Transverse colon (tissue), 4 donors: ENCODE data around the gene CCDC51.

Experiments
- POLR2AphosphoS5 ChIP-seq, 3 donors: sonication (generic); formaldehyde crosslinking; IDR thresholded peaks; one replicate each; pipeline ENCODE4 v1.6.1; 2016; ENCODE audit warnings: antibody characterized with exemption in 3 of 3
- TF ChIP-seq, protein P1 (sequence below), 5 experiments: fragments of 200-600 bp in 3 of 5; fragments of 450-650 bp in 2 of 5; sonication (generic) in 3 of 5; IDR thresholded peaks; 1 replicate in 2 of 5; 2 replicates in 3 of 5; pipeline ENCODE4 v1.5.1; 2016 to 2017; ENCODE audit warnings: antibody characterized with exemption in 5 of 5, inconsistent platforms in 3 of 5, mild to moderate bottlenecking in 2 of 5, moderate library complexity in 1 of 5

DNA sequence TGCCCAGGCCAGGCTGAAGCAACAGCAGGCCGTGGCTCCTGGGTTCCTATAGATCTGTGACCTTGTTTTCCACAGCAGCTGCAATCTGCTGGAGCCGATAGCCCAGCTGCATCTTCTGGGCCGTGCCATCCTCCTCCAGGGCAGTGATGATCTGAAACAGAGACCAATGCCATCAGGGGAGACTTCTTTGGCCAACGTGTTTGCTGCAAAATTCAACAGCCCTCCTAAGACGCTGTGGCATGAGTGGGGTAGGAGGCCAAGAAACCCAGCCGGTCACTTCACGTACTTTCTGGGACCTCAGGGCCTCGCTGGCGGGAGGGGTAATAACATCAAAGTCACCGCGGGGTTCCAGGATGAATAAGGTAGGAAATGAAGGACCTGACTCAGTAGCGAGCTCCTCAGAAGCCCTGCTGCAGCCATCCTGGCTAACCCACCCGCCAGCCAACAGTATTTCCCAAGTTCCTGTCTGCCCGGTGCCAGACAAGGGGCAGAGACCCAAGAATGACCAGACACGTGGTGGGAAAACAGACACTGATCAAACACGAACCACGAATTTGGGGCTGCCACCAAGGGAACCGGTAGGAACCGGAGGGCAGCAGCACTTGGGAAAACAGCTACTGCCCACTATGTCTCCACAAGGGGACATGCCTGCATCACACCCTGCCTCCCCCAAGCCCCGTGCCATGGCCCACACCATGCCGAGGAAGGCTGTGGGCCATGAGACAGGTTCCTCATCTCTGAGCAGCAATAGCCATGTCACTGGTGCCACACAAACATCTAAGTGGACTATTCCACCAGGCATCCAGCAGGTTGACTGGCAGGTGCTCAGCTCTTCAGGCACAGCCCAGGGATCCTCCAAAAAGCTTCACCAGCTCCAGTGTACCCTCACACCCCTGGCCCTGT lies 35.2 kb downstream of the CCDC51 start:
- no peak for TF ChIP-seq POLR2AphosphoS5 (IDR thresholded peaks at IDR 0.05)
- TF ChIP-seq, protein P1, sequence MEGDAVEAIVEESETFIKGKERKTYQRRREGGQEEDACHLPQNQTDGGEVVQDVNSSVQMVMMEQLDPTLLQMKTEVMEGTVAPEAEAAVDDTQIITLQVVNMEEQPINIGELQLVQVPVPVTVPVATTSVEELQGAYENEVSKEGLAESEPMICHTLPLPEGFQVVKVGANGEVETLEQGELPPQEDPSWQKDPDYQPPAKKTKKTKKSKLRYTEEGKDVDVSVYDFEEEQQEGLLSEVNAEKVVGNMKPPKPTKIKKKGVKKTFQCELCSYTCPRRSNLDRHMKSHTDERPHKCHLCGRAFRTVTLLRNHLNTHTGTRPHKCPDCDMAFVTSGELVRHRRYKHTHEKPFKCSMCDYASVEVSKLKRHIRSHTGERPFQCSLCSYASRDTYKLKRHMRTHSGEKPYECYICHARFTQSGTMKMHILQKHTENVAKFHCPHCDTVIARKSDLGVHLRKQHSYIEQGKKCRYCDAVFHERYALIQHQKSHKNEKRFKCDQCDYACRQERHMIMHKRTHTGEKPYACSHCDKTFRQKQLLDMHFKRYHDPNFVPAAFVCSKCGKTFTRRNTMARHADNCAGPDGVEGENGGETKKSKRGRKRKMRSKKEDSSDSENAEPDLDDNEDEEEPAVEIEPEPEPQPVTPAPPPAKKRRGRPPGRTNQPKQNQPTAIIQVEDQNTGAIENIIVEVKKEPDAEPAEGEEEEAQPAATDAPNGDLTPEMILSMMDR (IDR thresholded peaks at IDR 0.05) = no peak
